HG02678 (cell line): Measurements from ENCODE around the gene RELL1.

ENCODE experiments used
- ATAC-seq: cut with Tn5 transposase; IDR thresholded peaks from one replicate; pipeline ENCODE4 v1.9.1; 2021; ENCODE audit warnings: mild to moderate bottlenecking, moderate library complexity; ENCODE audit not compliant: unreplicated experiment

Gene RELL1

GRCh38 chr4:37667197-37668100 is 18.7 kb downstream of the RELL1 start:
- ATAC-seq, result no peak

GRCh38 chr4:37666625-37667071 is 19.5 kb downstream of the RELL1 start:
- ATAC-seq, result no peak

GRCh38 chr4:37665333-37666320 is 20.5 kb downstream of the RELL1 start:
- no peak for ATAC-seq

- ATAC-seq, result no peak
Measured at GRCh38 chr4:37664696-37665095, 21.5 kb downstream of the RELL1 start.

GRCh38 chr4:37663552-37663951 is 22.6 kb downstream of the RELL1 start:
- ATAC-seq, result no peak

GRCh38 chr4:37662861-37663390 is 23.2 kb downstream of the RELL1 start:
- ATAC-seq, result no peak

- no peak for ATAC-seq
Measured at GRCh38 chr4:37662251-37662650, 23.9 kb downstream of the RELL1 start.

- ATAC-seq, result no peak
Measured at GRCh38 chr4:37661772-37662171, 24.4 kb downstream of the RELL1 start.

GRCh38 chr4:37659696-37660095 is 26.5 kb downstream of the RELL1 start:
- no peak for ATAC-seq

- ATAC-seq, result no peak
Measured at GRCh38 chr4:37656649-37657048, 29.5 kb downstream of the RELL1 start.

GRCh38 chr4:37653601-37654000 is 32.6 kb downstream of the RELL1 start:
- ATAC-seq, result no peak

GRCh38 chr4:37652747-37653527 is 33.2 kb downstream of the RELL1 start:
- ATAC-seq, result peak; percentile 36

GRCh38 chr4:37651781-37652377 is 34.3 kb downstream of the RELL1 start:
- no peak for ATAC-seq

GRCh38 chr4:37650481-37650880 is 35.7 kb downstream of the RELL1 start:
- no peak for ATAC-seq

GRCh38 chr4:37649268-37649667 is 36.9 kb downstream of the RELL1 start:
- no peak for ATAC-seq

- no peak for ATAC-seq
Measured at GRCh38 chr4:37648084-37648817, 37.9 kb downstream of the RELL1 start.

- ATAC-seq, result no peak
Measured at GRCh38 chr4:37646247-37646646, 39.9 kb downstream of the RELL1 start.

- ATAC-seq, result no peak
Measured at GRCh38 chr4:37645736-37646135, 40.4 kb downstream of the RELL1 start.

GRCh38 chr4:37644962-37645361 is 41.2 kb downstream of the RELL1 start:
- no peak for ATAC-seq
